Kidney (tissue), 14 donors: Measurements from ENCODE around the gene ARPIN. TPM values are rescaled to one million over a fixed set of nuclear protein-coding genes. Genes with fewer than 3 reads are reported as not detected.
A peak's percentile ranks its signal among the peaks of the same experiment; 100 is the strongest.

Experiments
- DNase-seq, 5 donors: peaks; one replicate each; pipeline ENCODE4 v3.0.0-alpha.2; 2013 to 2020
- FAIRE-seq: peaks from 2 replicates; lab custom pipeline; 2012; peaks lifted over from hg19 to GRCh38; lab: Jason Lieb, UNC
- H3K27ac ChIP-seq, 2 donors: one replicate each; pipeline ENCODE4 v1.7.0; 2013; ENCODE audit warnings: low read depth in 2 of 2, low read length in 2 of 2, inconsistent platforms in 1 of 2
- H3K27me3 ChIP-seq: one replicate; pipeline ENCODE4 v1.7.1; 2013; ENCODE audit warnings: low read length, inconsistent platforms; ENCODE audit not compliant: control insufficient read depth, insufficient read depth
- H3K36me3 ChIP-seq, 3 donors: one replicate each; pipeline versions ENCODE4 v1.7.0 to v1.7.1; 2013; ENCODE audit warnings: low read length in 3 of 3, control low read depth in 1 of 3, inconsistent platforms in 1 of 3; ENCODE audit not compliant: insufficient read depth in 3 of 3, control insufficient read depth in 2 of 3
- H3K4me1 ChIP-seq, 3 donors: one replicate each; pipeline versions ENCODE4 v1.7.0 to v1.7.1; 2013; ENCODE audit warnings: low read length in 3 of 3, inconsistent platforms in 1 of 3, low read depth in 1 of 3; ENCODE audit not compliant: control insufficient read depth in 2 of 3, insufficient read depth in 2 of 3
- H3K4me3 ChIP-seq, 3 donors: one replicate each; pipeline versions ENCODE4 v1.7.0 to v1.8.1; 2013; ENCODE audit warnings: low read length in 3 of 3, control low read depth in 1 of 3, inconsistent platforms in 1 of 3
- H3K9ac ChIP-seq, 3 donors: one replicate each; pipeline versions ENCODE4 v1.7.0 to v1.7.1; 2013; ENCODE audit warnings: low read length in 3 of 3, control low read depth in 1 of 3, inconsistent platforms in 1 of 3
- H3K9me3 ChIP-seq, 3 donors: one replicate each; pipeline versions ENCODE4 v1.7.0 to v1.7.1; 2013; ENCODE audit warnings: low read length in 3 of 3, control low read depth in 1 of 3, inconsistent platforms in 1 of 3; ENCODE audit not compliant: control insufficient read depth in 2 of 3, insufficient read depth in 1 of 3
- intact Hi-C: fragments of 100-400 bp; cut with DNase I; formaldehyde crosslinking; loops from one replicate; pipeline ENCODE4 v1.11.1; 2022
- polyA plus RNA-seq: library from polyadenylated mRNA; stranded (reverse); fragments of 350-450 nt; fragmentation: Illumina TruSeq; extraction: RNeasy Lipid Tissue Mini Kit (QIAGEN cat#74804); gene quantifications from one replicate; pipeline ENCODE4 v1.2.3, GENCODE V29; 2014; ENCODE audit warnings: low read depth, low replicate concordance; ENCODE audit not compliant: insufficient read depth
- total RNA-seq: library from RNA; stranded (reverse); fragmentation: NEBNext Ultra II Directional; extraction: Animal tissue kit (Norgen Biotek cat#: 25700); gene quantifications from one replicate; pipeline ENCODE4 v1.2.1, GENCODE V29; 2021
- TF ChIP-seq, protein P1 (sequence below): IDR thresholded peaks from 3 replicates; pipeline ENCODE4 v1.5.1; 2012; ENCODE audit warnings: mild to moderate bottlenecking, moderate library complexity, borderline replicate concordance; ENCODE audit not compliant: insufficient read depth; ENCODE audit errors: extremely low read depth
- donor health status: control.
- donor health status: control.
- donor health status: control.
- donor health status: control.
- donor health status: control.
- donor health status: DM: yes; HTN: yes; CAD: no.
- donor health status: Normal renal cell carcinoma (clear cell type).

Gene ARPIN
- total and polyA plus RNA-seq, 2 donors from 2014 or later = 11.7 to 28.2 TPM

DNA sequence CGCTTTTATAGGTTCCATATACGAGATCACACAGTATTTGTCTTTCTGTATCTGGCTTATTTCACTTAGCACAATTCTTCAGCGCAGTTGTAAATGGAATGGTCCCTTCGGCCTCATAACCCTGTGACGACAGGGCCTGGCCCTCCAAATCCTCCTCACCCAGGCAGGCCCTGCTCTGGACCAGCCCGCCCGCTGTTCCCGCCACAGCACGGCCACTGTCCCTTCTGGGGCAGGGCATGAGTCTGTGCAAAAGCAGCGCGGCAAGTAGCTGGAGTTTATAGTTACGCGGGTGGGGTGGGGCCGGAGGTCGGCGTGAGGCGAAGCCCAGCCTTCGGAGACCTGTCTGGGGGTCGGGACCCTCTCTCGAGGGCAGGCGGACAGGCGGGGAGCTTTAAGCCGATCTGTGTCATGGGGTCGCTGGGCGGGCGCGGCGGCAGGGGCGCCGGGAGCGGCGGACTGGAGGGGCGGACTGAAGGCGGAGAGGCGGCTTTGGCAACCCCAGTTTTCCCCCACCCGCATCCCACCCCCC lies 543 bp downstream of the ARPIN start:
- no peaks in the 10 kb centered on the region for H3K27me3 ChIP-seq
- FAIRE-seq = no peak
- H3K4me3 ChIP-seq = peak overlapping the region; percentile 45 to 72 (median 62)
- DNase-seq = peak; percentile 44 to 85 (median 58)
- H3K36me3 ChIP-seq = peaks cover 0 to 3% (median 0%) of the 10 kb centered on the region in 3 donors
- H3K9ac ChIP-seq = peak overlapping the region; percentile 32 to 67 (median 33)
- peaks cover 0 to 7% (median 0%) of the 10 kb centered on the region in 3 donors for H3K4me1 ChIP-seq
- no peaks in the 10 kb centered on the region for H3K9me3 ChIP-seq
- H3K27ac ChIP-seq = peak overlapping the region; percentile 20 to 71
- TF ChIP-seq, protein P1, sequence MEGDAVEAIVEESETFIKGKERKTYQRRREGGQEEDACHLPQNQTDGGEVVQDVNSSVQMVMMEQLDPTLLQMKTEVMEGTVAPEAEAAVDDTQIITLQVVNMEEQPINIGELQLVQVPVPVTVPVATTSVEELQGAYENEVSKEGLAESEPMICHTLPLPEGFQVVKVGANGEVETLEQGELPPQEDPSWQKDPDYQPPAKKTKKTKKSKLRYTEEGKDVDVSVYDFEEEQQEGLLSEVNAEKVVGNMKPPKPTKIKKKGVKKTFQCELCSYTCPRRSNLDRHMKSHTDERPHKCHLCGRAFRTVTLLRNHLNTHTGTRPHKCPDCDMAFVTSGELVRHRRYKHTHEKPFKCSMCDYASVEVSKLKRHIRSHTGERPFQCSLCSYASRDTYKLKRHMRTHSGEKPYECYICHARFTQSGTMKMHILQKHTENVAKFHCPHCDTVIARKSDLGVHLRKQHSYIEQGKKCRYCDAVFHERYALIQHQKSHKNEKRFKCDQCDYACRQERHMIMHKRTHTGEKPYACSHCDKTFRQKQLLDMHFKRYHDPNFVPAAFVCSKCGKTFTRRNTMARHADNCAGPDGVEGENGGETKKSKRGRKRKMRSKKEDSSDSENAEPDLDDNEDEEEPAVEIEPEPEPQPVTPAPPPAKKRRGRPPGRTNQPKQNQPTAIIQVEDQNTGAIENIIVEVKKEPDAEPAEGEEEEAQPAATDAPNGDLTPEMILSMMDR = no peak
- intact Hi-C loops = no loop called here

DNA sequence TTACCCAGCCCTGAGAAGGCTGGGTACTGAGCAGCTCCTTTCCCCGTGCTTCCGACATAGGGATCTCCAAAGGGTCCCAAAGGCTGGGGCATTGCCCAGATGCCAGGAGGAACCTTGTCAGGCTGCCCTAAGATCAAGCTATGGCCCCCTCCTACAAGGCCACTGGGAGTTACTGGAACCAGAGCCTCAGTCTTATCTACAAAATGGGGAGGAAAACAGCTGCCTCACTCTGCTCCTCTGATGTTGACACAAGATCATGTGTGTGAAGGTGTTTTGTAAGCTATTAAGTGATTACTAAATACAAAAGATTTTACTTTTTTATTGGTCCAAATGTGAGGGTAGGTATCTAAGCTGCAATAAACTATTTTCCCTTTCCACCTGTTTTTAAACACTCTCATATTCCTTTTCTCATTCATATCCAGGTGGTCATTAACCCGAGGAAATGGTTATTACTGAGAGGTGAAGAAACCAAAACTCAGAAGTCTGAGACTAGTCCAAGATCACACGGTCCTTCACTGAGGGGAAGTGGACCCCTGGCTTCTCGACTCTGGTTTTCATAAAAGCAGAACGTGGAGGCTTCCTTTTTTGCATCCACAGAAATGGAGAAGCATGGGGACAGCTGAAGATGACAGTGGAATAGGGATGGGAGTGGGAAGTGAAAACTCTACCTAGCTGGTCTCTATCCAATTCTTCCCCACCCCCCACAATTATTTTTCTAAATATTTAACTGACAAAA lies 1.7 kb downstream of the ARPIN start:
- Histone ChIP-seq H3K4me3 (no peak overlapping the region), H3K9me3 (no peaks in the 10 kb centered on the region), H3K36me3 (peaks cover 0 to 3% (median 0%) of the 10 kb centered on the region in 3 donors), H3K27me3 (no peaks in the 10 kb centered on the region), H3K9ac (no peak overlapping the region), H3K27ac (no peak overlapping the region), H3K4me1 (peaks cover 0 to 7% (median 0%) of the 10 kb centered on the region in 3 donors)
- no peak for FAIRE-seq
- TF ChIP-seq, protein P1 = no peak
- intact Hi-C loops = no loop called here
- no peak for DNase-seq

DNA sequence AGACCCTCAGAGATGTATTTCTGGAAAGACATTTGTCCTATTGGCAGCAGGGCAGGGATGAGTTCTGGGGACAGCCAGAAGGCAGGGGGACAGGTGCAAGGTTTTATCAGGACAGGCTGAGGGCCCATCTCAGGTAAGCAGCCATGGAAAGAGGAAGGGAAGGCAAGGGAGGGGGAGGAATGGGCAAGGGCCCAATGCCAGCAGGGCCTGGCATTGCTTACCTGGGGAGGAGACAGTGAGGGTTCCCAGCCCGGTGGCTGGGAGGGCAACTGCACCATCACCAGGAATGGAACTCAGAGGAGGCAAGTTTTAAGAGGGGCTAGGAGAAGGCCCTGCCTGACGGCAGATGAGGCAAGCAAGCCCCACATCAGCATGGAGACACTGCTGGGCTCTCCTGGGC lies 3.1 kb downstream of the ARPIN start:
- Histone ChIP-seq H3K27me3 (no peaks in the 10 kb centered on the region), H3K36me3 (peaks cover 0 to 3% (median 0%) of the 10 kb centered on the region in 3 donors), H3K4me3 (no peak overlapping the region)

More for the DNA sequence above, 3.1 kb downstream of the ARPIN start:
- H3K4me1 ChIP-seq = peaks cover 0 to 7% (median 0%) of the 10 kb centered on the region in 3 donors
- H3K9ac ChIP-seq = no peak overlapping the region
- intact Hi-C loops = loop anchor here (10.0 kb wide), 1 partner anchor 155 kb away; no protein-coding TSS in a partner anchor
- TF ChIP-seq, protein P1 = no peak
- DNase-seq (no peak), FAIRE-seq (no peak)
- H3K27ac ChIP-seq = no peak overlapping the region
- no peaks in the 10 kb centered on the region for H3K9me3 ChIP-seq
